Hematopoietic multipotent progenitor cell treated with erythropoietin and hydrocortisone succinate and interleukin-3 and kit ligand, for 6 days (in vitro differentiated cells): ENCODE data around the gene IL4I1.

Experiments
- DNase-seq: peaks from one replicate; pipeline ENCODE4 v3.0.0-alpha.2; 2015

The IL4I1 gene

DNA sequence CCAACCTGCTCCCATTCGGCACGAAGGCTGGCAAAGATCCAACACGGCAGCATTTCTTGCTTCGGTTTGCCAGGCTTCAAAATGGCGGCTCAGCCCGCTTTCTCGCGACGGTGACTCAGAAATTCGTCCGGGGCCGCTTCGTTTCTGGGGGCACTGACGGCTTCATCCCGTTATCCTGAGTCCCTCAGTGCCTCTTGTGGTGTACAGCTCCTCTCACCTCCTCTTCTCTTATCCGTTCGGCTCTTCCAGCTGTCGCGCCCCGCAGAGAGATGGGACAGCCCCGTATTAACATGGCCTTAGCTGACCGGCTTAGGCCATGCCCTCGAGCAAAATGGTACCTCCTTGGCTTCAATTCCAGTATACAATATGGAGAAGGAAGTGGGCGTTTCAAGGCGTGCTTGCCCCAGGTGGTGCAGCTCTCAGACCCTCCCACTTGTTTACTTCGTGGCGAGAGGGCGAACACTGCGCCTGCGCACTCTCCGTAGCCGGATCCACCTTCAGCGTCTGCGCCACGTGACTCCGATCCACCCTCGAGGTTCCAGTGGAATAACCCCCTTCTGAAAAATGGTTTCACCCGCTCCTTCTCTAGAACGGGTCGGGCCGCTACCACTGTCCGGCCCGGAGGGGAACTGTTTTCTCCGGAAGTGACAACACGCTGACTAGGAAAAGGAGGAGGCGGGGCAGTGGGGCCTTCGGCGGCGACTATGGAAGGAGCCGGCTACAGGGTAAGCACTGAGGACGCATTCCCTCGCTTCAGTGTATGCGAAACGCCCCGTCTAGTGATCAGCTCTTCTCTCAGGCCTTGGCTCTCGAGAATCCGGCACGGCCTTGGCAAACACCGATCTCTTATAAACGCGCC is 19.4 kb downstream of the IL4I1 start, which contains the start of the genes AKT1S1 and TBC1D17:
Gene AKT1S1, minus strand, starts transcription at position 336 of the 859 bp plus-strand sequence. CDS start 4,060 bp downstream, outside the sequence.
Gene TBC1D17, plus strand, starts transcription at position 683 of the 859 bp plus-strand sequence. Its CDS starts 22 bp downstream, at position 705.
- peak; percentile 100 for DNase-seq

DNA sequence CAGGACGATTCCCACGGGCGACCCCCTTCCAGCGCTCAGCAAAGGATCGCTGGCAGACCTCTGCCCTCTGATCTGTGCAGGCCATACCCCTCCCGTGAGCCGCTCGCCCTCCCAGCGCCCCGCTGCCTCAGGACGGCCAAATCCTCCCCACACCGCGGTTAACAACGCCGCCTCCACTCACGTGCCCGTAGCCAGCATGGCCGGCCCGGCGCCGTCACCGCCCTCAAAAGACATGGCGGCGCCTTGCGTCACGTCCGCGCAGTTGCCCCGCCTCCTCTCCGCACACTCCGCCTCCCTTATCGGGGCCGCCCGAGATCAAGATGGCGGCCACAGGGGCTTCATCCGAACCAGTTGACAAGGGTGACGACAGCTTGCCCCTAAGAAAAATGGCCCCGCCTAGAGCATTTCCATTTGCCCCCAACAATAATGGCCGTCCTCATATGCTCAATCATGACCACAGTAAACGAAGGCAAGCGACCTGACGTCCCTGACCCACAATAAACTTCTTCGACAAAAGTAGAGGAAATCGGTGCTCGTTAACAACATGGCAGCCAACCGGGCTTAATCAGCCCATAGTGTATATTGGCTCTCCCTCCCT is 20.2 kb downstream of the IL4I1 start:
- peak; percentile 99 for DNase-seq

DNA sequence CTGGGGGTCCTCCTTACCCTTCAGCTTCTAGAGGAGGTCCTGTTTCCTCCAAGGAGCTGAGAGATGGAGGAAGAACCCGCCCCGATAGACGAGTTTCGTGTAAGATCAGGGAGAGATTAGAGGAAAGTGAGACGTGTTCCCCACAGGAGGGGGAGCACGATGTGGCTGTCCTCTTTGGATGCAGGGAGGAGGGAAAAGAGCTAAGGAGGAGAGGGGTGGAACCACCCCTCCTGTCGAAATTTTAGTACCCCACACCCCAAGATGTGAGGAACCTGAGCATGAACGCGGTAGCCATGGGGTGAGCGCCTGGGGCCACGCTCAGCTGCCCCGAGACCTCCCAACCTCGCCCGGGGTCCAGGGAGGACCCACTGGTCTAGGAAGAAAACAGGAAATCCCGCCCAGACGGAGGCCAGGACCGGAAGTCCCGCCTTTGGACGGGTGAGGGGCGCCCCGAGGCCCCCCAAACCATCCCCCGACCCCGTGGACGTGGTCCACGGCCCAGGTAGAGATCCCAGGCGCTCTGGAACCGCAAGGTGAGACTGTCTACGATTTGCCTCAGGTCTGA is 20.7 kb downstream of the IL4I1 start:
- peak; percentile 80 for DNase-seq

DNA sequence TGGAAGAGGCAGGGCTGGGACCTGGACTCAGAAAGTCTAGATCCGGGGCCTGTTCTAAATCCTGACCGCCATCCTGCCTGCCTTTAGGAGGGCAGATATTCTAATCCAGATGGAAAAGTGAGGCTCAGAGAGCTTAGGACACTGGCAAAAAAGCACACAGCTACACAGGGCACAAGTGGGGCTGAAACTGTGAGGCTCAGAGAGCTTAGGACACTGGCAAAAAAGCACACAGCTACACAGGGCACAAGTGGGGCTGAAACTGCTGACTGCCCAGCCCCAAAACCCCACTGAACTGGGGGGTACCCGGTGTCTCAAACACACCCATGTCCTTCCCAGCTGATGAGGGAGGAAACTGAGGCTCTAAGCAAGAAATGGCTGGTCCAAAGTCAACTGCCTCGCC is 21.5 kb downstream of the IL4I1 start:
- DNase-seq = no peak

DNA sequence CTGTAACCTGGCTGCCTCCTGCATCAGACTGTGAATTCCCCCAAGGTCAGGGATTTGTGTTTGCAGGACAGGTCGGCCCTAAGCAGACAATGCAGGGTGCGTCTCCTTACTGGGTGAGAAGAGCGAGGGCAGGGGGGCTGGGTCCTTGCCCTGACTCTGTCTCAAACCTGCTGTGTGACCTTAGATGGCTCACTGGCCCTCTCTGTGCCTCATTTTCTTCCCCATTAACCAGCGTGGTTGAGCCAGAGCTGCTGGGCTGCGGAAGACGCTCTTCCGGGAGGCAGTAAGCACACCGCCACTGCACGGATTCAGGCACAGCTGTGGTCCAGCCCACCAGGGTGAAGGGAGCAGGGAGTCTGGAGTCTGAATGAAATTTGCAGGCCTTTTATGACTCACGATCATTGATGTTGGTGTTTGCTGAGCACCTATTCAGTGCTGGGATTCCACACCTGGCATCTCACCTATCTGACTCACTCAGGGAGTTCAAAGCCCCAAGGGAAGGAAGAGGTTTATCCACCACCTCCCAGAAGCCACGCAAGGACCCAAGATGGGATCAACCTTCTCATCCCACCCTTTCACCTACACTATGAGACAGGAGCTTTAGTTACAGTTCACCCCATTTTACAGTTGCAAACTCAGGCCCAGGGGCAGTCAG is 22.1 kb downstream of the IL4I1 start:
- no peak for DNase-seq

DNA sequence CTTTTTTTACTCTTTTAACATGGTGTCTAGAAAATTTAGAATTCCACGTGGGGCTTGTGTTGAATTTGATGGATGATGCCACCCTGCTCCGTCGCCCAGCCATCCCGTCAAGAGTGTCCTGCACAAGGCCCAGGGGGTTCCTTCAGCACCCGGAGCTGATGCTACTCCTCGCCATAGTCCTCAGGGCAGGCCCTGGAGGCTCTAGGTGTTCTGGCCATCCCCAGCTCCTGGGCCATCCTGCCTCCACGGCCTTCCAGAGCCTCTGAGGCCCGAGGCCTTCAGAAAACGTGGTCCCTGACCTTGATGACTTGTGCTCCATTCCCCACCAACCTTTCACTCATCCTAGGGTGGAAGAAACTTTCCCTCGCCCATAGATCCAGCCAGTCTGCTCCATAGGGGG is 22.9 kb downstream of the IL4I1 start:
- DNase-seq = no peak

DNA sequence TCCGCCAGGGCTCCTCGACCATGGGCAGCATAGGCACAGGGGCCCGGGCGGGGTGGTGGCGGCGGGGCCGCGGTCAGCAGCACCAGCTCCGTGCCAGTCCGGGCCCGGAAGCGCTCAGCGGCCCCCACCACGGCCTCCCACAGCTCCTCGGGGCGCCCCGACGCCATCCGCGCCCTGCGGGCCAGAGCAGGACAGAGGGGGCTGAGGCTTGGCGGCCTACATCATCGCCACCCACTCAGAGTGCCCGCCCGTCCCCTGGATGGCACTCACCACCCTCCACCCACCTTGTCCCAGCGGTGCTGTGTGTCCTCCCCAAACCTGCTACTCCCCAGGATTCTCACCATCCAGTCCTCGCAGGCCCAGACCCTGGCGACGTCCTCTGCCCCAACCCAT is 23.6 kb downstream of the IL4I1 start:
- no peak for DNase-seq

DNA sequence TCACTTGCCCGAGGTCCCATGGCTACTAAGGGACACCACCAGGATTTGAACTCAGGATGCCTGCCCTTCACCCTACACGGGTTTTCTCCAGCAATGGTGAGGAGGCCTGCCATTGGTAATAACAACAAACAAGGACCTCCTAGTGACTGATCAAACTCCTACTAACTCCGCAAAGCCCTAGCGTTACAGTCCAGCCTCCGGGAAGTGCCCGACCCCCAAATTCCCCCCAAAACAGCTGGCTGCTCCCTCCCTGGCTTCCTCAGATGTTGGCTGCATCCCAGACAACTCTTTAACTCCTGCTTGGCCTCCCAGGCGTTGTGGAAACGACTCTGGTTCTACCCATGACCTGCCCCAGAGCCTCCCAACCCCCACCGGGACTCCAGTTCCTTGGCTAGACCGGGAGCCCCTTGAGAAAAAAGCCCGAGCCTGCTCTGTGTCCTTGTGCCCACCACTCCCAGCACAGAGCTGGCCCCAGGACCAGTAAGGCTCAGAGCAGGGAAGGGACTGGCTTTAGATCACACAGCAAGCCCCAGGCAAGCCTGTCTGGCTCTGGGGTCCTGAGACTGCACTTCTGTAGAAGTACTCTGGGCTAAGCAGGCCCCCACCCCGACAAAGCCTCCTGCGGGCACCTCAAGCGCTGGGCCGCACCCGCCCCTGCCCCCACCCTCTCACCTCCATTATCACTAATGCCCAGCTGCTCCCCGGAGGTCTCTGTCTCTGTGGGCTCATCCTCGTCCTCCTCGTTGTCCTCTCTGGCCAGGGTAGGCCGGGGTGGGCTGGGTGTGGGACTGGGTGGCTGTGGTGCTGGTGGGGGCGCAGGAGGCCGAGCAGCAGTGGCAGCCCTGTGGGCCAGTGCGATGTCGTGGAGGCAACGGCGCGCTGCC is 24.2 kb downstream of the IL4I1 start:
- peak; percentile 64 for DNase-seq

DNA sequence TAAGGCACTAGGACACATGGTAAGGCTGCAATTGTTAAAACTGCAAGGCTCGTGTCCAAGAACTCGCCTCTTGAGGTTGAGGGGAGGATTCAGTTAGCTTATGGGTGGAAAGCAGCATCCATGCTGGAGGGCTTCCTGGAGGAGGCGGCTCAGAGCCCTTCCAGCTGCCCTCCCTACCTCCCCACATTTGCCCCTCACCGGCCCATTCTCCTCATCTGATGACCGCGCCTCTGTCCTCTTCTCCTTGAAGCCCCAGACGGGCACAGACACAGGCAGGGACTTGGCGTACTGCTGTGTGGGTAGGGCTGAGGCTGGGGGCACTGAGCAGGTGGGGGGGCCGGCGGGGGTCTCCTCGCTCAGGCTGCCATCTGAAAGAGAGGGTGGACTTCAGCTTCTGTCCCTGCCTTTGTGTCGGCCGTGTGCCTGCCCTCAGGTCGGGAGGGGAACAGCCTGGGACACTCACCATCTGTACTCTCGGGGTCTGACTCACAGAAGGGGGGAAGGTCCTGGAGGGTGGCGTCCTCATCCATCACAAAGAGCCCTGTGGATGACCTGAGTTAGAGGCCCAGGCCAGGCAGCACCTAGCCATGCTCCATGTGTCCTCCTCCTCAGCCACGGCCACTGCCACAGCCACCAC is 25.2 kb downstream of the IL4I1 start:
- no peak for DNase-seq

DNA sequence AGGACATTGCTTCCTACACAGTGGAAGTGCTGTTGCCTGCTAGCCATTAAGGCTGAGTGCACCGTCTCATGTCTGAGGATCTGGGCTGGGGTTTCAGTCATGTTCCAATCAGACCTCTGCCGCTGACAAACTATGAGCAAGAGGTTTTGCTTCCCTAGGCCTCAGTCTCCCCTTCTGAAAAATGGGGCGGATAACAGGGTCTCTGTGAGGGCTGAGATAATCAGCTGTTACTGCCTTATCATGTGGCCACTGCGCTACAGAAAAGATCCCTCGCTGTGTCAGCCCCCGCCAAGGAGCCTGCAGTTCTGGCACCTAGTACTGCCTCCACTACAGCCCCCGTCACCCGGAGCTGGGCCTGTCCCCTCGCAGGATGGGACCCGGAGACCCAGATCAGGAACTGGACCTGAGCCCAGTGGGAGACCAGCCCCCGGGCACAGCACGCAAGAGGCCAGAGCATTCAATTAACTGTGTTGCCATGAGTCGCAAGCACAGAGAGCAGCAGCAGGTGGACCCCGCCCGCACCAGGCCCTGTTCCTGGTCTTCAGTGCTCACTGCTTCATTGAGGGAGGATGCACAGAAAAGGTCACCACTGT is 26.3 kb downstream of the IL4I1 start:
- DNase-seq = peak; percentile 70

DNA sequence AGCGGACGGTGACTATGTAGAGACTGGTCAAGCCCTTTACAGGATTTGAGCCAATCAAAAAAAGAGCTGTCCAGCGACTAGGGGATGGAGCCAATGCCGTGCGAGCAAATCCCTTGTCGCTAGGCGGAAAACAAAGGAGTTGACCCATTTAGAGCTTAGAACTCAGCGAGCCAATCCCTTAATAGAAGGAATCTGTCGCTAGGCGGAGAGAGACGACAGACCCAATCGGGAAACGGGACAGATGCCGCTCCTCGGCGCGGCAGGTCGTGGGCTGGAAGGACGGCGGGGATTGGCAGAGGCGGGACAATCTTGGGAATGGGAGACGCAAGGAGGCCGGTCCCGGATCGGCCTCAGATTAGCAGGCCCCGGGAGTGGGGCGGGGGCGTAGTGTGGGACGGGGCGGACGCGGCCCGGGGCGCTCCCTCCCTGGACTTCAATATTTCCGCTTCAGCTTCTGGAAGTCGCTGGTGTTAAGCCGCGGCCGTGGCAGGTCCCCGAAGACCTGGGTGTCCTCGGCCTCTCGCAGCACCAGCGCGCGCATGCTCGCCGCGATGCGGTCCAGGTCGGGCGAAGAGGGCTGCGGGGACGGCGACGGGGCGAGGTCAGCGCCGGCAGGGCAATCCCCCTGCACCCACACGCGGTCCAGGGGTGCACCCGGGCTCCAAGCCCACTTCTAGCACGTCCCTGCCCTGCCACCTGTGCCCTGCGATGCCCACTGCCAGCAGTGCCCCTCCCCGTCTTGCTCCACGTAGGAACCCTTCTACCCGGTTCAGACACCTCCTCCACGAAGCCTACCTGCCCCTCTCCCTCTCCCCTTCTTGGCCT is 27.0 kb downstream of the IL4I1 start:
- DNase-seq = peak; percentile 100

DNA sequence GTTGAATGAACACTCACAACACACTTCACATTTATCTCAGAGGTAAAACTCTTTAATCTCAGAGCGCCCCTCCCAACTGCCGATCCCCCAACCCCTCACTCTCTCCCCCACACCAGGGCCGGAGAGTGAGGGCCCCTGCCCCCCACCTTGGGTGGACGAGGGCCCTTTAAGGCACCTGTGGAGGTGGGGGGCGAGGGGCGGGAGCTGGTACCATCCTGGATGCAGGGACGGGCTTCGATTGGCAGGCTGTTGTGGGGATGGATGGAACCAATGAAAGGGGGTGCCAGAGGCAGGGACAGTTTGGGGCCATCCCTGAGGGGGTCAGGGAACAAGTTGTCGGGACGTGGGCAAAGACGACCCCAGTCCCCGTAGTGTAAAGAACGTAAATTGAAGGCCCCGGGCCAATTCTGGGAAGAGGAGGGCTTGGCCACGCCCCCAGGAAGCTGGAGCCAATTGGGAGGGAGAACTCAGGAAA is 27.6 kb downstream of the IL4I1 start:
- DNase-seq = no peak

DNA sequence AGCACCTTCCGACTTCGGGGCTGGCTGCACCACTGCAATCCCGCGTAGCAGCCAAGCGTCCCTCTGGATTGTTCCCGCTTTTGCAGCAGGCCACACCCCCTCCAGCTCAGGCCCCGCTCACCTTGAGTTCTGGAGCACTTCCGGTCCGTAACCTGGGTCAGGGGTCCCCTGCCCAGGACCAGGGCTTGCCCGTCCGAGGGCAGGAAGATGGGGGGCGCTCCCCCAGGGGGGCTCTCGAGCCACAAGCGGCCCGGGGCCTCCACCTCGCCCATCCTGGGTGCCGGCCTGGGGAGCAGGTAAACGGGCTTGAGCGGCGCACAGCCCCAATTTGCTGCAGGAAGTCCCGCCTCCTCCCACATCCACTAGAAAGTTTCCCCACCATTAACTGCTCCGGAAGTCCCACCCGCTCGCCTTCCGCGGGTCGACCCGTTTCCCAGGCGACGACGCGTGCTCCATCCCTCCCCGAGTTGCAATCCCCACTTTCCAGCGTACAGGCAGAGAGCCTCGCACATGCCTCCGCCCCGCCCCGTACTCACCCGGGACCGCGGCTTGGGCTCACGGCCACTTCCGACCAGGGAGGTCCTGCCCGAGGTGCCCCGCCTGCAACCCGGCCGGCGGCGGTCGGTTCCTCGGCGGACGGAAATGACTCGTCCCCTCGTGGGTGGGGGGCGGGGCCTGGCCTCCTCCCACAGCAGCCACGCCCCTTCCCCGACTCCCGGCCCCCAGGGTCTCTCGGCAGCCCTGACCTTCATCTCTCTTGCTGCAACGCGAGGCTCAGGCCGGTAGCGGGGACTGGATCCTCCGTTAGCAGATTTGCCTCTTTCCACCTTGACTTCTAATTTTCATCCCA is 29.5 kb downstream of the IL4I1 start, which contains the start of gene PNKP:
Gene PNKP, minus strand, starts transcription at position 644 of the 850 bp plus-strand sequence. Its CDS starts 372 bp downstream, at position 272.
- peak; percentile 96 for DNase-seq

DNA sequence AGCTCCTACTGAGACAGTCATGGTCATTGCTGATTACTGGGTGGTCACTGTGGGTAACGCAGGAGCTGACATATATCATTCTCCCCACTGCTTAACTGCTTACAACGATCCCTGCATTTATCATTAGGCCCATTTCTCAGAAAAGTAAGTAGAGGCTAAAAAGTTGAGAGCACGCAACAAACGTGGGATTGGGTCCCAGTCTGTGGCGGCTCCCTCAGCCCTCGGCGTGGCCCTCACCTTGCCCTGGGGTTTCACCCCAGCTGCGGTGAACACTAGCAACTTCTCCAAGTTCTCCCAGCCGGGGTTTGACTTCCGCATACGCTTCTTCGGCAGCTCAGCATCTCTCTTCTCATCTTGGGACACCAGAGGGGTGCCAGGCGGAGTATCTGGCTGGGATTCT is 31.8 kb downstream of the IL4I1 start:
- DNase-seq = no peak

DNA sequence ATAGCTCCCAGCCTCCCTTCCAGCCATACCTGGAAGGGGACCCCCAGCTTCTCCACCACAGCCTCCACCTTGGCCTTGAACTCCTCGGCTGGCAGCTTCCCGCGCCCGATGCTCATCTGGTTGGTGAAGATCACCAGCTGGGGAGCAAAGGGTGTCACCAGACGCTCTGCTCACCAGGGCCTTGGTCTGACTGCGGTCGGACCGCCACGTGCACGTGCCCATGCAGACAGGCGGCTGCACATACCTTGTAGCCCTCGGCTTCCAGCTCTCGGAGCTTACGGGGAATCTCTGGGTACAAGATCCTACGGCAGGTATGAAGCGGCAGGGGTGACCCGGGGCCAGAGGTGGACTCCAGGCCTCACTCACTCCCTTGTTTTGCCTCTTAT is 32.8 kb downstream of the IL4I1 start:
- no peak for DNase-seq

DNA sequence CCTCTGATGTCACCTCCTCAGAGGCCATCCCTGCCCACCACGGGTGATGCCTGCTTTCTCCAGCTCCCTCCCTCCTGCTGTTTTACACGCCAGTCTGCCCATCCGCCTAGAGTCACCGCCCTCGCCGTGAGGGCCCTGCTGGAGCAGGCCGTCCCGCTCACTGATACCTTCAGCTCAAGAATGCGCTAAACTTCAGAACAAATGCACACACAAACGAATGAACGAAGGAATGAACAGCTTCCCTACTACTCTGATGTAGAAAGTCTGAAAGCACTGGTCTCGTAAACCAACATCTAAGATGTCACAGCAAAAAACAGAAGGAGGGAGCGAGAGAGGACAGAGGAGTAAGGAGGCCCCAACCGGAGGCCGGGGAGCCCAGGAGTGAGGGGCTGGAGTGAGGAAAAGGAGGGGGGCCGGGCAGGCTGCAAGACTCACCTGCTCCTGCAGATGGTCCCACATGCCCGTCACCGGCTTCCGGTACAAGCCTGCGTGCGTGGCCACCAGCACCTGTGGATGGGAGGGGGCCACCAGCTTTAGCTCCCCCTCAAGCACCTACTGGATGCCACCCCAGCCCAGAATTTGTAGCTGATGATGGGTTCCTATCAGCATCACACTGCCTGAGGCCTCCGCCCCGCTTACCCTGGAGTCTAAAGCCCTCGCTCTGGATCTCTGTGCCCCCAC is 33.3 kb downstream of the IL4I1 start:
- DNase-seq = no peak

DNA sequence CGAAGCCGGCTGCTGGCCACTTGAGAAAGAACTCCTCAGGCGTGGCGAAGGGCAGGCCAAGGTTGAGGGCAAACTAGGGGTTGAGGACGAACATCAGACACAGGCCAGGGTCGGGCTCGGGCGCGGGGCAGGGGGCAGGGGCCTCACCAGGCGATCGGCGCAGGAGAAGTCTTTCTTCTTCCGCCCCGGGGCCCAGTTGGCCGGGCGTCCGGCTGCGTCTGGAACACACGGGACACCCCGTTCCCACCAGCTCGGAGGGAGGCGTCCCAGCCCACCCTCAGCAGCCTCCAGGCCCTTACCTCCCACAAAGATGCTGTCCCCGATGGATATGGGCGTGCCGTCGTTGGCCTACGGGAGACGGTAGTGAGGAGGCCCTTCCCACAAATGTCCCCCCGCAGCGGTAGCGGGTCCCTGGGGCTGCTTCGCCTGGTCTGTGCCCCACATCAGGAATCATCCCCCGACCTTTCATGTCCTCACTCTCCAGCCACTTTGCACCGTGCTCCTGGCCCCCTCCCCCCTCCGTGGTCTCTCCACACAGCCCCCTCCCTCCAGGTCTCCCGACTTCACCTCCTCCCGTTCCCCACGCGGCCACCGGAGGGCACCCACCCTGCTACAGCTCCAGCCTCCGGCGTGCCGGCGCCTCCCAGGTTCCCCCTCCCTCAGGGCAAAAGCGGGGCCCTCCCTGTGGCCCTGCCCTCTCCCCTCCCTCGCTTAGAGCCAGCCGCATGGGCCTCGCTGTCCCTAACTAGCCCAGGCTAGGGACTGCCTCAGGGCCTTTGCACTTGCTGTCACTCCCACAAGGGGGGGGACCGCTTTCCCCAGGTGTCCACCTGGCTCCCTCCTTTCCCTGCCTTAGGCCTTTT is 34.1 kb downstream of the IL4I1 start:
- peak; percentile 59 for DNase-seq
